HG03565 (cell line): ENCODE results near the gene PAEP.
"Not testable (repeated sequence)": the region's sequence is repeated elsewhere in the genome, so short reads cannot be mapped to it uniquely, and the experiment has no call there.

ENCODE experiments used
- ATAC-seq: cut with Tn5 transposase; IDR thresholded peaks from one replicate; pipeline ENCODE4 v1.9.1; 2021; ENCODE audit warnings: mild to moderate bottlenecking, moderate library complexity; ENCODE audit not compliant: unreplicated experiment

Gene PAEP

DNA sequence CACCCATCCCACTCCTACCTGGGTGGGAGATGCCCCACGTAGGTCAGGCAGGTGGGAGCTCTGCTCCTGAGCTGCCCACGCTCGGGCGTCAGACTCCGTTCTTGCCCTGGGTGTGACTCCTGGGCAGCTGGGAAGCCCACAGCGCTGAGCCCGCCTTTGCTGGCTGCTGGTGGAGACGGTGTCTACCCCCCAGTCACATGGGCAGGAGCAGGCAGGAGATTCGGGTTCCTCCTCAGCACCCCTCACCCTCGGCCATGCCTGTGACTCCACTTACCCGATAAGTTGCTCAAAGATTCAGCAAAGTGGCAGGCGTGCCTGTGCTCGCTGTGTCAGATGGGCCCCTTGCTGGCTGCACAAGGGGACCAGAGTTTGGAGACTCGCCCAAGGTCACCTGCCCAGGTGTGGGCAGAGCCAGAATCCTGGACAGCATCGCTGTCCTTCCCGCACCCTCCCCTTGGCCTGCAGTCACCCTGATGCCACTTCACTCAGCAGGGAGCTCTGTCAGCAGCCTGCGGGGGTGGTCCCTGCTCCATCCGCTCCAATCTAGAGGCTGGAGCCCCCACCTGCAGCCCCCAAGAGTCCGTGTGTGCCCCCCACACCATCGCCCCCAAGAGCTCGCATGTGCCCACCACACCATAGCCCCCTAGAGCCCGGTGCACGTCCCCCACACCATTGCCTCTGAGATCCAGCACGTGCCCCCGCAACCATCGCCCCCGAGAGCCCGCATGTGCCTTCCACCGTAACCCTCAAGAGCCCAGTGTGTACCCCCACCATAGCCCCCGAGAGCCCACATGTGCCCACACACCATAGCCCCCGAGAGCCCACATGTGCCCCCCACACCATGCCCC, 36.1 kb upstream of the PAEP start:
- ATAC-seq, result no peak

DNA sequence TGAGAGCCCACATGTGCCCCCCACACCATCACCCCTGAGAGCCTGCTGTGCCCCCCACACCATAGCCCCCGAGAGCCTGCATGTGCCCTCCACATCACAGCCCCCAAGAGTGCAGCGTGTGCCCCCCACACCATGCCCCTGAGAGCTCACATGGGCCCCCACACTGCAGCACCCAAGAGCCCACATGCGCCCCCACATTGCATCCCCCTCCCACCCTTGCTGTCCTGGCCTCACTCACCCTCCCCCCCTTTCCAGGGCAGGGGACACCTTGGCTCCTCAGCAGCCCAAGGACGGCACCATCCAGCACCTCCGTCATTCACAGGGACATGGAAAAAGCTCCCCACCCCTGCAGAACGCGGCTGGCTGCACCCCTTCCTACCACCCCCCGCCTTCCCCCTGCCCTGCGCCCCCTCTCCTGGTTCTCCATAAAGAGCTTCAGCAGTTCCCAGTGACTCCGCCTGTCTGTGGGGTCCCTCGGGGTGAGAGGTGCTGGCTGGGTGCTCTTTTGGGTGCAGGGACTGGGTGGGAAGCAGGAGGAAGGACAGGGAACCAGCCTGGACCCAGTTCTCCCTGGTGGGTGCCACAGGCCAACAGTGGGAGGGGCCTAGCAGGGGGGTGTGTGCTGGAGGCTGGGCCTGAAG, 35.3 kb upstream of the PAEP start:
- no peak for ATAC-seq

DNA sequence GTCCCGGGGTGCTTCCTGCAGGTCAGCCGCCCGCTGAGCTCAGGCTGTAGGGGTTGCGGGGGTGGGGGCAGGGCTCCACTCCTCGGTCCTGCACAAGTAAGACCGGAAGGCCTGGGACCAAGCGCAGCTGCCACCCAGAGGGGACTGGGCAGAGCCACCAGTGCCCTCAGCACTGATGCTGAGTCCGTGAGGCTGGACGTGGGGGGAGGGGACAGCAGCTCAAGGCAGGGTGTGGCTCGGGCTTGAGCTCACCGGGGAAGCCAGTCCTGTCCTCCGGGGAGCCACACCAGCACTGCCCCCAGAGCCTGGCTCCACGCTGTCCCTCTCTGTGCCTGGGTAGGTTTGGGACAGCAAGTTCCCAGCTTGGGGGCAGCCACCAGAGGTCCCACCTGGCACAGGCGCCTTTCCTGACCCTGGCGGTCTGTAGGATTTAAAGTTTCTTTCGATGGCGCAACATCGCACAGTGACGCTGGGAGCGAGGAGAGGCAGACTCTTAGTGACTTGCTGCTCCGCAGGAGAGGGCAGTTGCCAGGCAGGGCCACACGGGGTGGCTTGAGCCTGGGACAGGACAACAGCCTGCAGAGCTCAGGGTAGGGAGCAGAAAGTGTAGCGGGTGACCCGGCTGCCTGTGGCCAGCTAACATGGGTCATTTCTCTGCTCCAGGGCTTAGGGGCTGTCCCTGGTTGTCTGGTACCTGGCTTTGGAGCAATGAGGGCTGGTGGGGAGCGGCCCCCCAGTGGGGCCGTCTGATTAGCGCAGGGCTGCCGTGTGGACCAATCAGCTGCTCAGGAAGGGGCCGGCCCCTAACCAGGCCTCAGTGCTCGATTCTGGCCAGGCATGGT, 34.6 kb upstream of the PAEP start:
- ATAC-seq, result no peak

DNA sequence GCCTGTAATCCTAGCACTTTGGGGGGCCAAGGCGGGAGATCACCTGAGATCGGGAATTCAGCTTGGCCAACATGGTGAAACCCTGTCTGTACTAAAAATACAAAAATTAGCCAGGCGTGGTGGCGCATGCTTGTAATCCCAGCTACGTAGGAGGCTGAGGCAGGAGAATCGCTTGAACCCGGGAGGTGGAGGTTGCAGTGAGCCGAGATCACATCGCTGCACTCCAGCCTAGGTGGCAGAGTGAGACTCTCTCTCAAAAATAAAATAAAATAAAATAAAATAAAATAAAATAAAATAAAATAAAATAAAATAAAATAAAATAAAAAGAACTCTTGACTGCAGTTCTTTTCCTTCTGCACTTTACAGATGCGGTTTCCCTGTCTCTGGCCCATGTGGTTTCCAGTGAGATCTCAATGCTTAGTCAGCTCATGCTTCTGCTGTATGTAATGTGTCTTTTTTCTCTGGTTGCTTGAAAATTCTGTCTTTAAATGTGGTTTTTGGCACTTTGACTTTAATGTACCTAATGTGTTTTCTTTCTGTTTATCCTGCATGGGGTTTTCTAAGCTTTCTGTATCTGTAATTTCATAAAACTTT, 32.6 kb upstream of the PAEP start:
- not testable (repeated sequence) for ATAC-seq

DNA sequence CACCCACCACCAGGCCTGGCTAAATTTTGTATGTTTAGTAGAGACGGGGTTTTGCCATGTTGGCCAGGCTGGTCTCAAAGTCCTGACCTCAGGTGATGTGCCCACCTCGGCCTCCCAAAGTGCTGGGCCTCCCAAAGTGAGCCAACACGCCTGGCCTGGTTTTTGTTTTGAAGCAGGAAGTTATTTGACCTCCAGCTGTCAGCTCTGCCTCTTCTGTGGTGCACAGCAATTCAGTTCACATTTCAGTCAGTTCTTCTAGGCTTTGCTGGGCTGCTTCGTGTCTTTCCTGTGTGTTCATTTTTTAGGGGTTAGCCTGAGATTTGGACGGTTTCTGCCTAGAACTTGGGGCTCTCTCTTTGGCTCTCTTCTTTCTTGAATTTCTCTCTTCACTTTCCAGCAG, 31.4 kb upstream of the PAEP start:
- ATAC-seq, result no peak

DNA sequence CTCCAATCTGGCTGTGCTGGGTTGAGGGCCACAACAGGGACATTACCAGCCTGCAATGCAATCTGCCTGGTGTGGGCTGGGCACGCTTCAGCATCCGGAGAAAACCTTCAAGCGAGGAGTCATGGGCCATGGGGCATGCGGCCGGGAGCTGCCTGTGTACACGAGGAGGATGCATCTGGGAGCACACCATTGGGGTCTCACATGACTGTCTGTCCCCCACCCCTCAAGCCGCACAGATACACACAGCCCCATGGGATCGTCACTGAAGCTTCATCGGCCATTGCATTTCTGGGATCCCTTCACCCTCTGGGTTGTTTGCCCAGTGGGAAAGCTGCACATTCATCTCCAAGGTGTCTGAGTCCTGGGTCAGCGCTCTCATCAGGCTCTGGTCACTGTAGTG, 30.5 kb upstream of the PAEP start:
- no peak for ATAC-seq

DNA sequence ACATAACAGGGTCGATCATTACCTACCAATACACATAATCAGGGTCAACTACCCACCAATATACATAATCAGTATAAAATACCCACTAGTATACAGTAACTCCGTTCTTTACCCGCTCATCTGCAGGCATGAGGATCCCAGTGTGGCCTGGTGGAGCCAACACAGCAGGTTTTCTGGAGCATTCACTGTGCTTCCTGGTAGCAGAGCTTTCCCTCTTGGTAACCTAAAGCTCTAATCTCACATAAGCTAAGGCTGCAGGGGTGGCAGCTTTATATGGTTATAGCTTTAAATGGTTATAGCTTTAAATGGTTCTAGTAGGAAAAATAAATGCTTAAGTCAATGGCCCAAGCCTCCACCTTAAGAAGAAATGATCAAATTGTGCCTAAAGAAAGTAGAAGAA, 28.4 kb upstream of the PAEP start:
- ATAC-seq, result no peak

DNA sequence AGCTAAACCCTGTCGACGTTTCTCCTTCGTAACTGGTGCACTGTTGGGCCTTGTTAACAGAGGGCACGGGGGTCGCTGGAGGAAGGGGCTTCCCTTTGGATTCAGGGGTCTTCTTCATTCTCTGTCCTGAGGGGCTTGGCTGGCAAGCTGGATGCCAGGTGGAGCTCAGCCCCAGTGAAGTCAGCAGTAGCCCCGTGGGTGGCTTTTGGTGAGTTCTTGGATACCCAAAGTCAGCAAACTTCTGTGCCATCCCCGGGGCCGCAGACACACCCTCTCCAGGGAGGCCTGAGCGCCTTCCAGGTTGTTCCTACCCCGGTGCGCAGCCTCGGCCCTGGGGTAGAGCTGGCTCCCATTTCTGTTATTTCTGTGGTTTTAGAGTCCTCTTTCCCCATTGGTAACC, 27.9 kb upstream of the PAEP start:
- ATAC-seq, result no peak

DNA sequence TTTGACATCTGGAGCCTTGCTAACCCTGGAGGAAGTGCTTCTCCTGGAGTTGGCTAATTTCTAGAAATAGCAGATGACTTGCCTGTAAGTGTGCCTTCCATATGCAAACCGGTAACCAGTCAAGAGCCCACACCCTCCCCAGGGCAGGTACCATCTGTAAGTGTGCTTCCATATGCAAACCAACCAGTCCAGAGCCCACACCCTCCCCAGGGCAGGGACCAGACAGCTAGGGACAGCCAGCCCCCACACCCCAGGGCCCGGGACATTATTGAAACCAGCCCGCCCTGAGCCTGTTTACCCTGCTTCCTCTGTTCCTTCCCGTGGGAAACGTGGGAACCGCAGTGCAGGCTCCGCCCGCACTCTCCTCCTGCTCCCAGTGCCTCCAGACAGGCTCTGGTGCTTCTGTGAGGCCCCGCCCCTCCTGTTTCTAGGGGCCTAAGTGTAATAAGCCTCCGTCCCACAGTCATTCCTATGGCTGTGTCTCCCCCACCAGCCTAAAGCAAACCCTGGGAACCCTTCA, 27.3 kb upstream of the PAEP start:
- not testable (repeated sequence) for ATAC-seq

DNA sequence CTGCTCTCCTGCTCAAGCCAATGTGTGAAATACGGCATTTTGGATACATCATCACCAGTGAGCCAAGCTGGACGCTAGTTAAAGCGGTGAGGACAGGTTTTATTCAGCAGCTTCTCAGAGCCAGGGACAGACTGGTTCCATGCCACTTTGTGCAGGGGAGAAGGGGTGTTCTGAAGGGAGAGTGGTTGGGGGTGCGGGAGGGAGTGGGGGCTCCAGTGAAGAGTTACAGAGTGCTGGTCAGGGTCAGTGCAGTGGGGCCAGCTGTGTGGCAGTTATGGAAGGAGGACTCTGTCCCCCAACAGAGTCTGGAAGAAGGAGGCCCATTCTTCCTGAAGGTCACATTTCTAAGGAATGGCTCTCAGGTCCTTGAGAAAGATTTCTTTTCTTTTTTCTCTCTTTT, 26.7 kb upstream of the PAEP start:
- ATAC-seq, result not testable (repeated sequence)

DNA sequence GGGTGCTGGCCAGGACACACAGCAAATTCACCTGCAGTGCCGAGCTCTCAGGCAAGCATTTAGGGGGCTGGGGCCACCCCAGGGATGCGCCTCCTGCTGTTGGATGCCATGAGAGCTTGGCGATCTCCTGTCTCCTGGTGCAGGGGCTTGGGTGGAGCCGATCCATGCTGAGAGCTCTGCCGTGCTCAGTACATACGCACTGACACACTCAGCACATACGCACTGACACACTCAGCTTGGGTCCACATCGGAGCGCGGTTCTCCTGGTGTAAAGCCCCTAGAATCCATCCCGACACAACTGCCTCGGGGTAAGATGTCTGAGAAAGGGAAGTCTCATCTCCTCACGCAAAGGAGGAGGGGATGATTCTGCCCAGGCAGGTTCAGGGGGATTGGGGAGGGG, 25.9 kb upstream of the PAEP start:
- ATAC-seq, result not testable (repeated sequence)

DNA sequence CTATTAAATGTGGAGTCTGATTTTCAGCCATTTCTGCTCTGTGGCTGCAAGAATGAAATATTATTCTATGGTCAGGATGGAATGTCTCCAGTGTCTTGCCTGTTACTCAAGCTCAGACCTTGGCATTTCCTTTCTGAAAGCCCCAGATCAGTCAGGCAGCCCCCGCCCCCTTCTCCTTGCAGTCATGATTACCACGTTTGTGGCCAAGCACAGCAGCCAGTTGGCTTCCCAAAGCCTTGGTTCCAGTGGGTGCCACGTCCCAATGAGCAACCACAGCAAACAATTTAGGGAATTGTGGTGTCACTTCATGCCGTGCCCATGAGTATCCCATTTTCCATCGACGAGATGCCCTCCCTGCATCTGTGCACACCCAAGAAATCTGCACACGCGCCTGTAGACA, 25.3 kb upstream of the PAEP start:
- no peak for ATAC-seq

DNA sequence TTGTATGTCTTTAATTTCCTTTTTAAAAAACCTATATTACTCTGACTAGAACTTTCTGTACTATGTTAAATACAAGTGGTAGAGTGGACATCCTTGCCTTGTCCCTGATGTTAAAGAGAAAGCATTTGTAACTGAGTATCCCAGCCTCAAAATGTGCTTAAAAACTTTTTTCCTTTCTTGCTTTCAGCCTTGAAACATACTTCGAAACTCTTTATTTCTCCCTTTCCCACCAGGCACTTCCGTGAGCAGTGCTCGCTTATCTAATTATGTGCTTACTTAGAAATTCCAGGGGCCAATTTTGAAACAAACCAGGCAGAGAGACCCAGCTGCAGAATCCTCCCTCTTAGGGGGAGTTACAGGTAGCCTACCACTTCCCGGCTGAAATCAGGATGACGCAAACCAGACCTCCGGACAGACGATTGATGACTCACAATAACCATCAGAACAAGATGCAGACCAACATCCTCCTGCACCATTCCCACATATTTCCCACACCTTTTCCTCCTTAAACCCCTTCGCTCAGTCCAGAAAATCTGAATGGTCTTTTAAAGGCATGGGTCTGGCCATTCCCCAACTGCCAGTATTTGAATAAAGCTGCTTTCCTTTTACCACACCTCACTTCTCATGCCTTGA, 18.2 kb upstream of the PAEP start:
- not testable (repeated sequence) for ATAC-seq

DNA sequence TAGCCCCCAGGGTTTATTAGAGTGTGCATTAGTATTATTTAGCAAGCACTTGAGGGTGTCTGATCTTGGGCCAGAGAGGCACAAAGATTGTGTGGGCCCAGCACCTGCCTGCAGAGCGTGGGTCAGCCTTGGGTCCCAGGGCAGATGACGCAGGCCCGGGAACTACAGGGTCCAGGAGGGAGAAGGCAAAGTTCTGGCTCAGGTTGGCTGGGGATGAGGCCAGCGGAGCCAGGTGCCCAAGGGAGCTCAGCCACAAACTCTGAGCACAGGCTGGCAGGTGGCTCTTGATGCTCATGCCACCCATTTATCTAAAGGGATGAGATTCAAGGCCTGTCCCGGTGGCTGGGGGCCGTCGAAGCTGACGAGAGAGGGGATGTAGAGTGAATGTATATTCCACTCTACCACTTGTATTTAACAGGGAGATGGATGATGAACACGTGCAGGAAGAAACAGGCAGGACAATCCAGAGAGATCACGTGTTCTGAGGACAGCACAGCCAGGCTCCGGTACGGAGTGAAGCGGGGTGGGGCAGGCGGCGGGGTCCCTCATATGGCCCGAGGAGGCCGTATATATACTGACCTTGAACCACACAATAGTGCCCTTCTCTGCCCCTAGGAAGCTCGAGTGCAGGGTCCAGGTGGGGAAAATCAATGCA, 16.4 kb upstream of the PAEP start:
- ATAC-seq, result no peak

DNA sequence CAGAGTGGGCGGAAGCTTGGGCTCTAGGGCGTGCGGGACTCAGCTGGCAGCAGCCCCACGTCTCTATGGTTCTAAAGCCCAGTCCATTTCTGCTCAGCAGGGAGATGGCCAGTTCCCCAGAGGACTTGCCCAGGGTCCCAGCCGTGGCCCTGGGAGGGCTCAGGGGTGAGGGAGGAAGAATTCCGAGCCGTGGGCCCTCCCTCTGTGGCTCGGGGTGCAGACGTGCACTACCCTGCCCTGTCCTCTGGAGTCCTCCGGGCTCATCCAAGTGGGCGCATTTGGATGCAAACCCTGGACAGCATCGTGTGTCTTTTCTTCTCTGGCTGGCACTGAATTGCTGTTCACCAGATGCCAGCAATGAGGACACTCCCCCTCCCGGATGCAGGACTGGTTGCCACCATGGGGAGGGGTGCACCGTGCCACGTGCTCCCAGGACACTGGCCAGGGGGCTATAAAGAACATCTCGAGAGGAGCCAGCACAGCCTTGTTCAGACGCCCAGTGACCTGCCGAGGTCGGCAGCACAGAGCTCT, 15.8 kb upstream of the PAEP start, which contains the start of gene OBP2A:
Gene OBP2A, plus strand, starts transcription at position 481 of the 531 bp plus-strand sequence. CDS start 55 bp downstream, outside the sequence.
- ATAC-seq, result not testable (repeated sequence)

DNA sequence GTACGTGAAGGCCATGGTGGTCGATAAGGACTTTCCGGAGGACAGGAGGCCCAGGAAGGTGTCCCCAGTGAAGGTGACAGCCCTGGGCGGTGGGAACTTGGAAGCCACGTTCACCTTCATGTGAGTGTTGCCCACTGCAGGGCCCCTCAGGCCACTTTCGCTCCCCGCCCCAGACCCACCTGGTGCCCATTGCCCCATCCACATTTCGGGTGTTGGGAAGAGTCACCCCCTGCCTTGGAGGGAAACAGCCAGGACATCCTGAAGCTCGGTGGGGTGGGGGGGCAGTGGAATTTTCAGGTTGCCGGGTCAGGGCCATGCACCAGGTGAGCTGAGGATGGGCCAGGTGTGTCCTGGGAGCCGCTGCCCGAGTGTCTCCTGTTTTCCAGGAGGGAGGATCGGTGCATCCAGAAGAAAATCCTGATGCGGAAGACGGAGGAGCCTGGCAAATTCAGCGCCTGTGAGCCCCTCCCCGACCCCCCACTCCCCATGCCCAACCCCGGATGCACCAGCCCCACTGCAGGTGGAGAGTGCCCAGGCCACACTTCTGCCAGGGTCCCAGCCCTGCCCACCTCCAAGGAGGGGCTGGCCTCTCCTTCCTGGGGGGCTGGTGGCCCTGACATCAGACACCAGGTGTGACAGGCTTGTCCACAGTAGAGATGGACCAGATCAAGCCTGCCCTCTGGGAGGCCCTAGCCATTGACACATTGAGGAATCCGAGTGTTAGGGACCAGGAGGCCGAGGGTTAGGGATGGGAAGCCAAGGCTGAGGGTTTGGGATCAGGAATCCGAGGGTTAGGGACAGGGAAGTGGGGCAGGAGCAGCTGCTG, 14.6 kb upstream of the PAEP start:
- ATAC-seq, result not testable (repeated sequence)

DNA sequence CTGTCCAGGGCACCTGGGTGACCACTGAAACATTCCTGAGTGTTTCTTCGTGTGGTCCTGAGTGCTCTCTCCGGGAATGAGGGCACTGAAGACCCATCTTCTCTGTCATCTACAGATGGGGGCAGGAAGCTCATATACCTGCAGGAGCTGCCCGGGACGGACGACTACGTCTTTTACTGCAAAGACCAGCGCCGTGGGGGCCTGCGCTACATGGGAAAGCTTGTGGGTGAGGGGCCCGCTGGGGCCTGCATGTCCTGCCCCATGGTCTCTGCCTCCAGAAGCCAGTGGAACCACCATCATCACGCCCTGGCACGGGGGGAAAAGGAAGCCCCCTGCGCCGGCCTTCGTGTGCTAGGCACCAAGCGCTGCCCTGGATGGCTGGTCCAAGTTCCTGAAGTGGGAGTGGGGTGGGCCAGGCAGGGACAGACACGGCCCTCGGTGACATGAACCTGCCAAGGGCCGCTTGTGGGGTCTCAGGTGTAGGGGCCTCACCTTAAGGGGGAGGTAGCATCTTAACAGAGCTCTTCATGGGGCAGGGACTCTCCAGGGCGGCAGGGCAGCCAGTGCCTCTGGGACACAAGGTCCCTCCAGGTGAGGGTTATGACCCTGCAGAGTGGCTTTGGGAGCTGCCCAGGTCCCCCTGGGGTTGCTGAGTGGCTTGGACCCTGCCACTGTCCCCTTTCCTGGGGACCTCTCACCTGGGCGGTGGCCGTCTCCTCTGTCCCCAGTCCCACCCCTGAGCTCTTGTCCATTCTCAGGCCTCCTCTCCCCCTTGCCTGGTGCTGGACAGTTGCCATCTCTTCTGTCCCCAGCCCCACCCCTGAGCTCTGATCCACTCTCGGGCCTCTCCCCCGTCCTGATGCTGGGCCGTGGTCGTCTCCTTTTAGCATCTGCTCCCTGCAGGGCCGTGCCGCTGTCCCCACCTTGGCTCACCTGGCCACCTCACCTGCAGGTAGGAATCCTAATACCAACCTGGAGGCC, 13.5 kb upstream of the PAEP start:
- ATAC-seq, result no peak
